SK-MEL-5 (cell line): ENCODE results near the gene ACTN1. TPM values are rescaled to one million over a fixed set of nuclear protein-coding genes. Genes with fewer than 3 reads are reported as not detected.

Experiments used
- DNase-seq: peaks from one replicate; pipeline ENCODE4 v3.0.0-alpha.2; 2016; ENCODE audit warnings: low read depth, low spot score
- in situ Hi-C: cut with HindIII; loops from 2 replicates; pipeline ENCODE4 v1.10.0; 2016; ENCODE audit warnings: low sequenced_read_pairs, high pct_unique_total_duplicates, low pct_unique_long_range_greater_than_20kb
- total RNA-seq: library from RNA; depleted of rRNA; stranded (reverse); fragments of >200 nt; shearing (Covaris generic); gene quantifications from 2 replicates; pipeline ENCODE4 v1.2.3, GENCODE V29; 2014

ACTN1 gene
- total RNA-seq, 1 experiment from 2014 or later, result 34.2 TPM

- no peak for DNase-seq
- in situ Hi-C loops, result no loop called here
These were observed 16.6 kb upstream of the ACTN1 start for GRCh38 chr14:68995731-68996130.

DNA sequence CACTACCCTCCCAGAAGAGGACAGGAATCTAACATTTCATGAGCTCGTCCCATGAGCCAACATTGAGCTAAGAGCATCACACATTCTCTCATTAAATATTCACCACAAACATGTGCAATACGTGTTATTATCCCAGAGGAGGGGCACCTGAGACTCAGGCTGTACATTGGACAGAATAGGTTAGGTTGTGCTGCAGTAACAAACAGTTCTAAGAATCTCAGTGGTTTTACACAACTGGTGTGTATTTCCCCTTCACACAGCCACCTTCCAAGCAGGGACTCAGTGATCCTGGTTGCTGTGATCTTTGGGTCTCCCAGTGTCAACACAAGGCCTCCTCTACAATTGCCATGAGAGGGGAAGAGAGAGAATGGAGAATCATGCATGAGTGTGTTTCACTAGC, 15.0 kb upstream of the ACTN1 start:
- no peak for DNase-seq
- in situ Hi-C loops, result no loop called here

DNA sequence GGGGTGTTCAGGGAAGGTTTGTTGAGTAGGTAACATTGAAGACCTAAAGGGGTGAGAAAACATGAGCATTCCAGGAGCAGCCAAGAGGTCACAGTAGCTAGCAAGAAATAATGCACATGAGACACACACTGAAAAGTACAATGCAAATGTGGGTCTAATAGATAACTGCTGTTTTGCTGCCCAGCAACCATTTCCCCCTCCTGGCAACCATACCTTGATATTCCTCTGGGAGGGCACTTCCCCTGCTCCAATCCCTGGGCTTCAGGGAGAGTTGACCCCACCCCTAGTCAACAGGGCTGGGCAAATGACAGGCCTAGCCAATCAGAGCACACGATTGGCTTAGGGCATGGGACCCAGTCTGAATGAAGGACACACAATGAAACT, 8.5 kb upstream of the ACTN1 start:
- in situ Hi-C loops, result no loop called here
- peak; percentile 55 for DNase-seq

GRCh38 chr14:68986926-68987652, 8.0 kb upstream of the ACTN1 start:
- no peak for DNase-seq
- in situ Hi-C loops, result no loop called here

DNA sequence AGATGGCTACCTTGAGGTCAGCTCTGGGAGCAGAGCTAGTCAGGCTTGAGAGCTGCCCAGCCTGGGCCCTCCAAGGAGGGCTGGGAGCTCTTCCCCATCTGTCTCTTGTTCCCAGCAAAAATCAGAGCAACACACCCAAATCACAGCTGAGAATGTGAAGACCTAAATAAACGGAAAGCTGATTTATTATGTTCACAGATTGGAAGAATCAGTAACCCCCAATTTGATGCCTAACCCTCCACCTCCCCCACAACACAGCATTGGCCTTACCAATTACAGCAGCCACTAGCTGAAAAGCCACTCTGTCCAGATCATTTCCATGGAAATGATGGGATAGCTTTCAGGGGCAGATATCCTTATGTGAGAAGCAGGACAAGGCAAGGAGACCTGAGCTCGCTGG, 7.1 kb upstream of the ACTN1 start:
- DNase-seq, result no peak
- in situ Hi-C loops, result no loop called here

DNA sequence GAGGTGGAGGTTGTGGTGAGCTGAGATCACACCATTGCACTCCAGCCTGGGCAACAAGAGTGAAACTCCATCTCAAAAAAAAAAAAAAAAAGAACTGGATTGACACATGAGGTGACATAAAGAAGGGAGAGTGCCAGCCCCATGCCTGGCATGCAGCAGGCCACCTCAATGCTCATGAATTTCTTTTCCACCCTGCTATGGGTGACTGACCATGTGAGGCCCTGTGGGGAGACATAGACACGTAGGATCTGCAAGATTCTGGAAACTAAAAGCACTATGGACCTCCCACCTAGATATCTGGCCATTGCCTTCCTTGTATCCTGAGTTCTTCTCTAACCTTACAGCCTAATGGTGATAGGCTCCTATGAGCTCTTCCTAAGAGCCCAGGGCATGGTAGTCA, 5.6 kb upstream of the ACTN1 start:
- in situ Hi-C loops, result no loop called here
- DNase-seq, result no peak

- in situ Hi-C loops, result no loop called here
- DNase-seq, result no peak
These were observed 4.1 kb upstream of the ACTN1 start for GRCh38 chr14:68983191-68983590.

DNA sequence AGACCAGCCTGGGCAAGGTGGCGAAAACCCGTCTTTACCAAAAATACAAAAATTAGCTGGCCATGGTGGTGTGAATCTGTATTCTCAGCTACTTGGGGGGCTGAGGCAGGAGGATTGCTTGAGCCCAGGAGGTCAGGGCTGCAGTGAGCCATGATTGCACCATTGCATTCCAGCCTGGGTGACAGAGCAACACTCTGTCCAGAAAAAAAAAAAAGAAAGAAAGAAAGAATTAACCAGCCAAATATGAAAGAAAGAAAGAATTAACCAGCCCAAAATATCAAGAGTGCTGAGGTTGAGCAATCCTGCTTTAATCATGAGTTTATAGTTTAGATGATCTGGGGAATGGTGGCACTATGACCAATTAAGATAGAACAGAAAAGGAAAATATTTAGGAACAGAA, 3.5 kb upstream of the ACTN1 start:
- no peak for DNase-seq
- in situ Hi-C loops, result no loop called here

GRCh38 chr14:68981539-68981976, 2.5 kb upstream of the ACTN1 start:
- in situ Hi-C loops, result no loop called here
- no peak for DNase-seq

DNA sequence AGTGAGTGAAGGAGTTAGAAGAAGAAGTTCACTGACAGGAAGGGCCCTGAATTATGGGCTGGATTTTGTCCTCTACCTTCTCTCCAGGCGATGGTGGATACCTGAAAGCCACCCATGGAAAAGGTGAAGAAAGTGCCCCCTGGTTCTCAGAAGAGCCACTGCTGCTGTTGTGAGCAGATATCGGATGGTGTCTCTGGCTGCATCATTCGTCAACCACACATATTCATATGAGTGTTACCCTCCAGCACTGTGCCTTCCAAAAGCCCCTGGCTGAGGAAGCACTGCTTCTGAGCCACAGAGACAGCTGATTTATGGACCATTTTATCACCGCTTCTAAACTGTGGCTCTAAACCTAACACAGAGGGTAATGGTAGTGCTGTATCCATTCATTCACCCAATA, 2.0 kb upstream of the ACTN1 start:
- in situ Hi-C loops, result no loop called here
- DNase-seq, result no peak

GRCh38 chr14:68979722-68980451, 785 bp upstream of the ACTN1 start:
- in situ Hi-C loops, result no loop called here
- DNase-seq, result no peak

DNA sequence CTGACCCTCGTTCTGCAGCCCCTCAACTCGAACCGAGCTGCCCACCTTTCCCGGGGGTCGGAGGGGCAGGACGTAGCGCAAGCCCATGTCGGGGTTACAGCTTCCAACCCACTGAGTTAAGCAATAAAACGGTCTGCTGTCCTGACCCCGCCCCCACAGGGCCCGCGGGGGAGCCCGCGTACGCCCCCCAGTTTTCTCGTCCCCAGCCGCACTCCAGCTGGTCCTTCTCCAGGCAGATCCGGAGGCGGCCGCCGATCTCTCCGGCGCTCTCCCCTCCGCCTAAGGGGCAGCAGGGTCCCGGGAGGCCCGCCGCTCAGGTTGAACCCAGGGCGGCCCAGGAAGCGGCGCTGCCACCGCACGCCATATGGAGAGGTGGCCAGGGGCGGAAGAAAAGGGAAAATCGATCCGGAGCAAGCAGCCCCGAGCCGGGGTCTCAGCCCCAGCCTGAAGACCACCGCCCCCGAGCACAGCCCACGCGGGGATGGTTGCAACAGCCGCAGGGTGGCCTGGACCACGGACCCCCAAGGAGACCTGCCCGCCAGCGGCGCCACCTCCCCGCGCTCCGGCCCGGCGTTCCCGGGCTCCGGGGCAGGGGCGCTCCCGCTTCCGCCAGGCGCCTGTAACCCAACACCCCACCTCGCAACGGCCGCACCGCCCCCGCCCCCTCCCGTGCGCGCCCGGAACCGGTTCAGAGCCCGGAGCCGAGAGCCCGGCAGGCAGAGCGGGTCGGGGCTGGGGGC, 760 bp downstream of the ACTN1 start:
- in situ Hi-C loops, result no loop called here
- DNase-seq, result no peak

- peak; percentile 49 for DNase-seq
- in situ Hi-C loops, result no loop called here
These were observed 1.4 kb downstream of the ACTN1 start for GRCh38 chr14:68977718-68978171.

GRCh38 chr14:68977180-68977717, 1.9 kb downstream of the ACTN1 start:
- no peak for DNase-seq
- in situ Hi-C loops, result no loop called here

DNA sequence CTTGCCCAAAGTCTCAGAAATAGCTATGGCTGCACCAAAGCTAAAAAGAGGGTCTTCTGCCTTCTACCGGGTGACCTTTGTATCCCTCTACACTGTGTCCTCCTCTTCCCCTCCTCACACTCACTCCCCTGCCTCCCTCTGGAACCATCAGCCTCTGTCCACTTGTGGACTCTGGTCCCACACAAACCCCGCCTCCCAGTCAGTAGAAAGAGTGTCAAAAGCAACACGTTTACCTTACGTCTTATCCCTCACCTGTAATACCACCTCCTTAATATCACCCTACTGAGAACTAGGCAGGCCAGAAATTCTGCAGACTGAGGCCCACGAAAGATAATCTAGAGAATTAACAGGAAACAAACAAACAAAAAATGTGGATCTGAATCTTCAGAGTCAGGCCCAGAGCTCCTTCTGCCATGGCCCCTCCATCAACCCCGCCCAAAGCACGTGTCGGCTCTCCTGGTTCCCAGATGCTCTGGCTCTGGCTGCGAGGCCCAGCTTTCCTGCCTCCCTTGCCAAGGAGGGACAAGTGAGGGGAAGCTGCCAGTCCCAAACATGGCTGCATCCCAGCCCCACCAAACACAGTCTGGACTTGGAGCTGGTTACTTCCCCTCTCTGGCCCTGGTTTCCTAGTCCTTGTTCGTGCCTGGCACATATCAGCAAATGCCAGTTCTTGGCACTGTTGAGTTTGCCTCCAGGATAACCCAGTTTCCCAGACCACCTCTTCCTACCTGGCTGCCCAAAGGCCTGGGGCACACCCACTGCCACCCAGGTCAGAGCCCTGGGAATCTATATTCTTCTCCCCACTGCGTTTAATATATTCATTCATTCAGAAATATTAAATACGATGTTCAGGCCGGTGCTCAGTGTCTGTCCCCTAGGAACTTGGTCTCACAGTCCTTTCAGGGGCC, 2.7 kb downstream of the ACTN1 start:
- in situ Hi-C loops, result no loop called here
- no peak for DNase-seq

DNA sequence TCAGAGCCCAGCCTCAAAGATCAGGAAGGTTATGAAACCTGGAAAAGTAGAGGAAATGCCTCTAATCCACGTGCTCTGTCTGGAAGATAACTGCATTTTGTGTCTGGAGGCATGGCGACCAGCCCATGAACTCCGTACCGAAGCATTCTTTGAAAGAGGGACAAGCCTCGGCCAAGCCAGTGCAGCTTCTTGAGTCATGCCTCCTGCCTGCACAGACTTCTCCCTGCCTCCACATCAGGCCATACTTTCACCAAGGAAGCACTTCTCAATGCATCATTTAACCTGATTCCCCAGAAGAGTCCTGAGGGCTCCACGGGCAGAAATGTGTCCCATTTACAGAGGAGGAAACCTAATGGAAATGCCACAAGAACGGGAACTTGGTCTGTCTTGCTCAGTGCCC, 3.4 kb downstream of the ACTN1 start:
- no peak for DNase-seq
- in situ Hi-C loops, result no loop called here

GRCh38 chr14:68974759-68975347, 4.2 kb downstream of the ACTN1 start:
- DNase-seq, result no peak
- in situ Hi-C loops, result no loop called here
